HG03432 (cell line): Measurements from ENCODE around the gene NTMT1.

ENCODE experiments used
- ATAC-seq: cut with Tn5 transposase; IDR thresholded peaks from one replicate; pipeline ENCODE4 v1.9.1; 2021; ENCODE audit warnings: mild to moderate bottlenecking, moderate library complexity; ENCODE audit not compliant: unreplicated experiment

NTMT1 gene

GRCh38 chr9:129596541-129597331 is 29.2 kb upstream of the NTMT1 start:
- no peak for ATAC-seq

DNA sequence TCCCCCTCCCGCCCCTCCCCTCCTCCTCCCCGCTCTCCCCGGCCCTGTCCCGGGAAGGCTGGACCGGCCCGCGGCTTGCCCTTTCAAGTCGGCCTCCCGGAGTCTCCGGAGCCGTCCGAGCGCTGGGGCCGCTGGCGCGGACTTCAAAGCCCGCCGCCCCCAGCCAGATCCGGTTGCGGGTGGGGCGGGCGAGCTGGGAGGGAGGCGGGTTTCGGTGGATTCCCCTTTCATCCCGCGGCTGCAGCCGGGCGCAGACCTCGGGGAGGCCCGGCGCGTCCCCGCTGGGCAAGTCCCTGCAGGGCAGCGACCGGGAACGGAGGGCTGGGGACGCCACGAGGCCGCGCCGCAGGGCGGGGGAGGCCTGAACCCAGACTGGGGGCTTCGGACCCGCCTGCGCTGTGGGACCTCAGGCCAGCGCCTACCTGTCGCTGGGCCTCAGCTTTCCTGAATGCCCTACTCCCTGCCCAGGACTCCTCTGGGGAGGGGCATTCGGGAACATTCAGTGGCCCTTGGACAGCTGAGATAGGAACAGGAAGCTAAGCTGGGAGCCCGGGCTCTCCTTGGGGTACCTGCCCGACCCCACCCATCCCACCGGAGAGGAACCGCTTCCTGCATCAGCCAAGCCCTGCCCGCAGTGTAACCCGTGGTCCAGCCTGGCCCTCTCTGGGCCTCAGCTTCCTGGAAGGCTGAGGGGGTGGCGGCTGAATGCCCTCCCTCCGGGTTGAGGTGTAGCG is 28.4 kb upstream of the NTMT1 start:
- no peak for ATAC-seq

DNA sequence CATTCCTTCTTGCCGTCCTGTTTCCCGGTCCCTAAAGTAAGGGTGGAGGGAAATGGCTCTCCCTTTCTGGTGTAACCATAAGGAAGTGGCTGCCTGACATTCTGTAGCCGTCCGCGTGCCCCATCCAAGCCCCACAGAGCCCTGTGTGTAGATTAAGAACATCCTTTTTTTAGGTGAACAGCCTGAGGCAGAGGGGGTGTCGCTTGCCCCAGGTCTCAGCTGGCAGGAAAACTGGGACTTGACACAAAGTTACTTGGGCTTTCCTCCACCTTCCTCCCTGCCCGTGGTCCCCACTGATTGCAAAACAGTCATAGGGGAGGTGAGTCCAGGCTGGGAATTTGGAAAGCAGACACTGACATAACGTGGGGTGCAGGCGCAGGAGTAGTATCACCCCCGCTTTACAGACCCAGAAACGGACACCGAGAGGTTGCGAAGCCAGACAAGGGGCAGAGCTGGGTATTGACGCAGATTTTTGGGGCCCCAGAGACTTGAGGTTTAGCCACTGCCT is 27.8 kb upstream of the NTMT1 start:
- ATAC-seq: no peak

GRCh38 chr9:129601082-129601674 is 24.8 kb upstream of the NTMT1 start:
- ATAC-seq: no peak

- ATAC-seq: no peak
Measured at GRCh38 chr9:129602598-129603415, 23.2 kb upstream of the NTMT1 start.

DNA sequence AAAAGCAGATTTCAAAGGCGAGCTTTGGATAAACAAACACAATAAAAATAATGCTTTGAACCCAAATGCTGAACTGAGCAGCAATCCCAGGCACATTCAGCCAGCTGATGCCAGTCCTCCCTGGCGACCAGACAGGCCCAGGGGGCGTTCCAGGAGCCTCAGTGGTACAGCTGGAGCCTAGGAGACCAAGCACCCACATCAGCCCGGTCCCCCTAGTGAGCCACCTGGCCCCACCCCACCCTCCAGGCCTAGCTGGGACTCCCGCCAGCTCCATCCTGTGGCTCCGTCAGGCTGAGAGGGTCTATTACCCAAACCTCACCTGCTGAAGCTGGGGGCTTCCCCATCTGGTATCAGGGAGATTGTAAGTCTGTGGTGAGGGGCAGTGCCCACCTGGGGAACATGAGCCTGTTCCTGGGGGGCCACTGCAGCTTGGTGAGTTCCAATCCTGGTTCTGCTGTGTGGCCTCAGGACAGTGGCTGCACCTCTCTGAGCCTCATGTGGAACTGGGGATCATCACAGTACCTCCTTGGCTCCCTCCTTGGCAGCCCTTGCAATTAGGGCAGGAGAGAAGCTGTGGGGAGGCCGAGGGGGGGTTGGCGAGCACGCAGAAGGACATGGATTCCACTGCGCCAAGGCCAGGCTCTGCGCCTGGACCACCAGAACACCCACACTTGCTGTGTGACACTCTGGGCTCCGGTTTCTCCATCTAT is 21.8 kb upstream of the NTMT1 start:
- no peak for ATAC-seq

GRCh38 chr9:129604766-129605163 is 21.2 kb upstream of the NTMT1 start:
- no peak for ATAC-seq

DNA sequence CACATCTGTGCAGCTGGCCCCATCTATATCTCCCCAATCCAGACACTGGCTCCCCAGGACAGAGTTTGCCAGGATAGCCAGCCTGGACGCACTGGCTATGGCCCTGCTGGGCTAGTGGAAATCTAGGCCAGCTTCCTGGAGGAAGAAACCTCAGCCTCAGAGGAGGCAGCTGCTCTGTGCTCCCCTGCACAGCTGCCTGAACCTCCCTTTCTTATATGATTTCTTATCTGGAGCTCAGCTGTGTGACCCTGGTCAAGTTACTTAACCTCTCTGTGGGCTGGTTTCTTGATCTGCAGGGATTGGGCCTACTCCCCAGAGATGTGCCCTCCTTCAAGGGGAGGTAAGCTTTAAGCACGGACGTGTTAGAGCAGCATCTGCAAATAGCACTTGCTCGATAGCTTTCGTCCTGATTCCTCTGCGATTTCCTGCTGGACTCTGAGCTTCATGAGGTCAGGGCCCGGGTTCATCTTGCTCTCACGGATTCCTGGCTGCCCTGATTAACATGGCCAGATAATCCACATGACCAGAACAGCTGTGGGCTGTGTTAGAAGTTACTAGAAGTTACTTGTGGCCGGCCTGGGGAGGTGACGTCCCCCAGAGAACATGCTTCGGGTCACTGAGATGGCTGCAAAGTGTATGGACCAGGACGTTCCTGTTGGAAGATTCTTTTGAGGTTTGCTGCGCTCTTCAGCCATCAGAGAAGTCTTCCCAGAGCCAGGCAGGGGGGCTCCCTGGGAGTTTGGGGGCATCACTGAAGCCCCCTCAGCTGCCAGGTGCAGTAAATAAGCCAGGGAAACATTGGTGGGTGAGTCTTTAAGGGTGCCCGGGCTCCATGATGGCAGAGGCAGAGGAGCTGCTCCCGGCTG is 19.6 kb upstream of the NTMT1 start:
- ATAC-seq: no peak

GRCh38 chr9:129607027-129607387 is 19.0 kb upstream of the NTMT1 start:
- ATAC-seq: no peak

GRCh38 chr9:129608561-129609481 is 17.1 kb upstream of the NTMT1 start:
- no peak for ATAC-seq

DNA sequence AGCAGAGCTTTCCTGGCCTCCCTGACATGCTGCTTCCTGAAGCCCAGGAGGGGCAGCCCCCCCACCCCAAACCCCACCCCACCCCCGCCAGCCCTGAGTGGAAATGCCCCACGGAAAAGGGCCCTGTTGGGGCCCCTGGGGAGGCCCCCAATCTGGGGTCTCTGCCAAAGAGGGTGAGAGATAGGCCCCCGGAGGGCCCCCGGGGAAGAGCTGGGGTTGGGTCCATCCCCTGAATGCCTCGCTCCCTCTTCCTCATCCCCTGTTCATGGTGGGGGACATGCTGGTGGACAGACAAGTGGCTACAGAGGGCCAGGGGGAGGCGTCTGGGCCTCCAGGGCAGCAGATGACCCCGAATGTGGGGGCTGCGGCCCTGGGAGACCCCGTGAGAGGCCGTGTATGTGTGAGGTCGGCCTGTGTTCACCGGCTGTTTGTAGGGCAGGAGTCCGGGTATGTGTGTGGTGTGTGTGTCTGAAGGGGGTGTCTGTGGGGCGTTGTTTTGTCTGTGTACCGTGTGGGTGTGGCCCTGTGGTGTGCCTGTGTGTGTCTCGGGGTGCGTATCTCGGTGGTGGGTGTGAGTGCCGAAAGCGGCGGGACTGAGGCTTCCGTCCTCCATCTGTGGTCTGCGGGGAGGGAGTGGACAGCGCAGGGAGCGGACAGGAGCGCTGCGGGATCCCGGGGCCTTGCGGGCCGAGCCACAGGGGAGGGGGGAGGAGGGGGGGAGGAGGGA is 16.3 kb upstream of the NTMT1 start:
- no peak for ATAC-seq

DNA sequence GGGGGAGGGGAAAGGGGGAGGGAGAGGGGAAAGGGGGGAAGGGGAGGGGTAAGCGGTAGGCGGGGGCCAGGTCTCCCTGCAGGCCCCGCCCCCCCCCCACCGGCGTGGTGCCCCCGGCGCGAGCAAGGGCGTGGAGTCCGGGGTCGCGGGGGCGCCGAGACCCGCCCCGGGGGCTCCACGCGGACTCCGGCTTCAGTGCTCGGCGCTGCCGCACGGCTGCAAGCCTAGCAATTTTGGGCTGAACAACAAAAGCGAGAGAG is 15.8 kb upstream of the NTMT1 start:
- ATAC-seq: no peak

DNA sequence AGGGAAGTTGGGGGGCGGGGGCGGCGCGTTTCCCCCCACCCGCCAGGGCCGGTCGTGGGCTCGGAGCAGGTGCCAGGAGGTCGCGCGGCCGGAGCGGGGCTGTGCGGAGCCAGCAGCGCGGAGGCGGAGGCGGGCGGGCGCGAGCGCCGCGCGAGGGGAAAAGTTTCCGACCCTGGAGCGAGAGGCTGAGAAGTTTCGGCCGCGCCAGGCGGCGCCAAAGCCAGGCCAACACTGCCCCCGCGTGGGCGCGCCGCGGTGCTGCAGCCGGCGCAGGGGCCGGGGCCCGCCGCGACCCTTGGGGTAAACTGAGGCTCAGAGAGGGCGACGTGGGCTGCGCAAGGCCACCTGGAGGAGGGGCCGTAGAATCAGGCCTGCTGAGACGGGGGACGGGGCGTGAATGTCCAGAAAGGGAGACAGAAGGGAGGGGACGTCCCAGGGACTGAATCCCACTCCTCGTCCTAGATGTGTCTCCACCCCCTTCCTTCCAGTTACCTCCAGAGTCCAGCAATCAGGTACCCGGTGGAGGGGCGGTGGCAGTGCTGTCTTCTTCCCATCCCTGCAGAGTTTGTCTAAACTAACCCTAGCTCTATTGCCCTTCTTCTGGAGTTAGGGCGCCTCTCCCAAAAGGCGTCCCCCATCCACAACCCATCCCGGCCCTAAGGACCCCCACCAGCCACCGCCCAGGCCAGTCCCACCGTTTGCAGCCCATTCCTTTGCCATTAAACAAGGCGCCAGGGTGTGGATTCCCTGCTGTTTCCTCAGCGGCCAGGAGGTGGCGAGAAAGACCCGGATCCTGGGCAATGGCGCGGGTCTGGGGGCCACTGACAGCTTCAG is 15.3 kb upstream of the NTMT1 start:
- ATAC-seq: peak; percentile 55

- ATAC-seq: no peak
Measured at GRCh38 chr9:129611307-129611800, 14.6 kb upstream of the NTMT1 start.

DNA sequence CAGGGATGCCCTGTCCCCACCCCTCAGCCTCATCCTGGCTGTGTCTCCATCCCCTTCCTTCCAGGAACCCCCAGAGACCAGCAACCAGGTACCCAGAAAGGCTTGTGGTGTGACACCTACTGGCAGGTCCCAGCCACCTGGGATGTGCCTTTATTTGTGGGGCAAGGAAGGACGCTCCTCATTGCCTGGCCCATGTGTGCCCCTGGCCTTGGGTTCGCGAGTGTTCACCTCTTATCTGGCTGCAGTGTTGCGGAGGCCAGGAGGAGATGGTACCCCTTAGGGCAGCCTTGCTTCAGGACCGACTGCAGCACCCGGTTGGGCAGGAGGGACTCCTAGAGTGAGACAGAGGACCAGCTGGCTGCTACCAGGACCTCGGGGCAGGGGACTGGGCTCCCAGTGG is 13.8 kb upstream of the NTMT1 start:
- ATAC-seq: no peak

DNA sequence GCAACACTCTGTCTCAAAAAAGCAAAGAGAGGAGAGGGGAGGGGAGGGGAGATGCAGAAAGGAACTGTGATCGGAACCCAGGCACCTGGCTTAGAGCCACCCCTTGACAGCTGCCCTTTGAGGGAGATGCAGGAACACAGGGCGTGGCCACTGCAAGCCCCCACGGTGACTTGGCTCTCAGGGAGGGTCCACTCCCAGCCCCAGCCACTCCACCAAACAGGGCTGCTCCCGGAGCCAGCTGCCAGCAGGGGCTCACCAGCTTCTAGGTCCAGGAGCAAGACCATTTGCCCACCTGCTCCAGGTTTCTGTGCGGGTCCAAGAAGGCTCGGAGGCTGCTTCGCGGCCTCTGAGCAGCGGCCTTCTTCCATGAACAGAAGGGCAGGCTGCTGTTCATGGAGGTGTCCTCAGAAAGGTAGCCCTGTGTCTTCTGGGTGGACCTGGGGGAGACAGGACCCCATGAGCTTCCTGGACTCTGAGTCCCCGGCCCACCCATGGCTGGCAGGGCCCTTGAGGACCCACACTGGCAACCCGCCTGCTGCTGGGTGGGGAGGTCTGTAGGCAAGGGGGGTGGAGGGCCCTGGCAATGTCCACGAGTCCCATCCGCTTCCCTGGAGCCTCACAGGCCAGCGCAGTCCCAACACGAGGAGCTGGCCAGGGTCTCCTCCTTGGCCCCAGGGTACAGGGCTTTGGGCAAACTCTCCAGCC is 13.0 kb upstream of the NTMT1 start:
- ATAC-seq: no peak
